GM12873 (cell line): ENCODE results near the gene BGN.
A peak's percentile ranks its signal among the peaks of the same experiment; 100 is the strongest.

Experiments
- CTCF ChIP-seq: IDR thresholded peaks from 2 replicates; pipeline ENCODE4 v1.5.1; 2012; ENCODE audit warnings: low read depth, mild to moderate bottlenecking, moderate library complexity, low read length, control low read depth; ENCODE audit not compliant: insufficient read depth; ENCODE audit errors: missing control alignments

Gene BGN

GRCh38 chrX:153456704-153457103, 38.1 kb upstream of the BGN start:
- no peak for TF ChIP-seq CTCF

- TF ChIP-seq CTCF: no peak
These were observed 37.5 kb upstream of the BGN start for GRCh38 chrX:153457136-153457825.

- TF ChIP-seq CTCF: no peak
These were observed 36.8 kb upstream of the BGN start for GRCh38 chrX:153457827-153458466.

- TF ChIP-seq CTCF: no peak
These were observed 36.3 kb upstream of the BGN start for GRCh38 chrX:153458476-153458875.

- no peak for TF ChIP-seq CTCF
These were observed 34.8 kb upstream of the BGN start for GRCh38 chrX:153459986-153460385.

- peak; percentile 78 for TF ChIP-seq CTCF
These were observed 34.0 kb upstream of the BGN start for GRCh38 chrX:153460826-153461225.

- TF ChIP-seq CTCF: no peak
These were observed 32.5 kb upstream of the BGN start for GRCh38 chrX:153462291-153462690.
